K562 (cell line): Measurements from ENCODE around the gene EFHC1. TPM values are rescaled to one million over a fixed set of nuclear protein-coding genes. Genes with fewer than 3 reads are reported as not detected.
A peak's percentile ranks its signal among the peaks of the same experiment; 100 is the strongest.

Source experiments
- ATAC-seq: fragments of 200-7000 bp; cut with Tn5 transposase; 3 replicates; pipeline ENCODE4 v1.9.1; 2020; ENCODE audit warnings: moderate library complexity
- BruUV-seq: library from RNA; stranded (reverse); fragments of 400-500 nt; replicated peaks from 2 replicates; lab custom pipeline; 2021; lab: Mats Ljungman, UMichigan
- CTCF ChIA-PET: fragments of 300-600 bp; formaldehyde crosslinking; extraction: SDS; loops from one replicate; lab custom pipeline; 2021; ENCODE audit warnings: low intra/inter-chr PET ratio; lab: Yijun Ruan, JAX
- POLR2A ChIA-PET: fragments of 300-600, 350-650 bp; sonication (Branson Sonifier 250); formaldehyde crosslinking; extraction: SDS; loops from one replicate; lab custom pipeline; 2021; ENCODE audit warnings: antibody characterized with exemption, inconsistent platforms; lab: Yijun Ruan, JAX
- DNase-seq, 4 experiments: peaks; one replicate each; pipeline versions ENCODE4 v3.0.0 to v3.0.0-alpha.2; 2011 to 2018; ENCODE audit warnings: low spot score in 3 of 4, mixed read lengths in 3 of 4; ENCODE audit errors: extremely low read depth in 1 of 4
- FAIRE-seq: peaks from 2 replicates; lab custom pipeline; 2011; peaks lifted over from hg19 to GRCh38; lab: Jason Lieb, UNC
- H2AFZ ChIP-seq: 2 replicates; pipeline ENCODE4 v1.6.0; 2011; ENCODE audit warnings: low read depth, low read length, control low read depth, inconsistent platforms
- H3K27ac ChIP-seq: fragments of 200-600 bp; 3 replicates; pipeline ENCODE4 v1.8.0; 2011; ENCODE audit warnings: low read depth, mild to moderate bottlenecking, control low read depth, inconsistent platforms, low read length, moderate library complexity, mixed read lengths; ENCODE audit errors: extremely low read depth
- H3K27me3 ChIP-seq, 2 experiments: fragments of 300-600 bp in 1 of 2; 2 replicates in 1 of 2; 3 replicates in 1 of 2; pipeline versions ENCODE4 v1.6.0 to v1.8.0; 2011; ENCODE audit warnings: inconsistent platforms in 2 of 2, low read length in 2 of 2, mild to moderate bottlenecking in 1 of 2, mixed read lengths in 1 of 2, moderate library complexity in 1 of 2; ENCODE audit not compliant: control insufficient read depth in 2 of 2, insufficient read depth in 2 of 2
- H3K36me3 ChIP-seq: fragments of 300-600 bp; 3 replicates; pipeline ENCODE4 v1.8.0; 2011; ENCODE audit warnings: mild to moderate bottlenecking, low read length, inconsistent platforms; ENCODE audit not compliant: control insufficient read depth, insufficient read depth
- H3K4me1 ChIP-seq, 2 experiments: fragments of 200-600 bp in 1 of 2; replicated peaks in 1 of 2; 2 replicates in 1 of 2; 3 replicates in 1 of 2; pipeline versions ENCODE4 v1.5.1 to v1.8.0; 2011; ENCODE audit warnings: inconsistent platforms in 2 of 2, low read length in 2 of 2, mild to moderate bottlenecking in 1 of 2, mixed read lengths in 1 of 2, moderate library complexity in 1 of 2; ENCODE audit not compliant: control insufficient read depth in 2 of 2, insufficient read depth in 2 of 2
- H3K4me2 ChIP-seq: 2 replicates; pipeline ENCODE4 v1.6.1; 2011; ENCODE audit warnings: low read length, control low read depth, inconsistent platforms, mixed read lengths; ENCODE audit not compliant: insufficient read depth
- H3K4me3 ChIP-seq: fragments of 200-600 bp; sonication (generic), shearing (Covaris generic); 2 replicates; pipeline ENCODE4 v1.5.1; 2016; ENCODE audit warnings: control low read depth, inconsistent platforms
- H3K79me2 ChIP-seq: fragments of 200-600 bp; 3 replicates; pipeline ENCODE4 v1.8.0; 2011; ENCODE audit warnings: low read length, inconsistent platforms; ENCODE audit not compliant: control insufficient read depth, insufficient read depth
- H3K9ac ChIP-seq, 2 experiments: 2 replicates each; pipeline versions ENCODE4 v1.6.0 to v1.6.1; 2011; ENCODE audit warnings: low read depth in 2 of 2, low read length in 2 of 2, control low read depth in 1 of 2, inconsistent platforms in 1 of 2, mild to moderate bottlenecking in 1 of 2, mixed read lengths in 1 of 2; ENCODE audit not compliant: insufficient read depth in 1 of 2
- H3K9me1 ChIP-seq: one replicate; pipeline ENCODE4 v1.6.0; 2011; ENCODE audit warnings: inconsistent platforms, mild to moderate bottlenecking, low read length, moderate library complexity; ENCODE audit not compliant: control insufficient read depth, insufficient read depth
- H3K9me3 ChIP-seq: replicated peaks from 2 replicates; pipeline ENCODE4 v1.5.1; 2011; ENCODE audit warnings: low read depth, low read length, inconsistent platforms; ENCODE audit not compliant: control insufficient read depth, insufficient read depth
- H4K20me1 ChIP-seq: replicated peaks from 2 replicates; pipeline ENCODE4 v1.6.1; 2011; ENCODE audit warnings: low read length, inconsistent platforms, mixed read lengths; ENCODE audit not compliant: control insufficient read depth, insufficient read depth
- CEBPB ChIP-seq: fragments of 450-650 bp; IDR thresholded peaks from 2 replicates; pipeline ENCODE4 v1.6.1; 2016; ENCODE audit warnings: missing genetic modification characterization, missing compliant biosample characterization
- CEBPG ChIP-seq, 3 experiments: fragments of 200-800 bp in 1 of 3; sonication (Bioruptor generic) in 1 of 3; sonication (generic) in 1 of 3; formaldehyde crosslinking in 1 of 3; IDR thresholded peaks in 2 of 3; conservative IDR thresholded peaks in 1 of 3; 2 replicates each; pipeline versions ENCODE4 v1.6.1 to v1.8.0; 2016 to 2022; ENCODE audit warnings: missing compliant biosample characterization in 2 of 3, missing genetic modification characterization in 2 of 3, mild to moderate bottlenecking in 1 of 3, missing genetic modification reagents in 1 of 3
- ESRRB ChIP-seq: fragments of 250-450 bp; sonication (Bioruptor Pico); IDR thresholded peaks from 2 replicates; pipeline ENCODE4 v1.5.0; 2020; ENCODE audit warnings: mild to moderate bottlenecking, moderate library complexity, borderline replicate concordance
- ID3 ChIP-seq, 2 experiments: fragments of 250-450 bp in 1 of 2; fragments of 450-650 bp in 1 of 2; sonication (Bioruptor Pico) in 1 of 2; IDR thresholded peaks; 2 replicates each; pipeline versions ENCODE4 v1.6.1 to v1.8.0; 2016 to 2021; ENCODE audit warnings: mild to moderate bottlenecking in 2 of 2, moderate library complexity in 2 of 2, missing compliant biosample characterization in 1 of 2, missing genetic modification characterization in 1 of 2
- WGBS: fragments of 100-300 bp; shearing (Covaris generic); methylation state at CpG from one replicate; pipeline ENCODE4 v1.1.6; 2016; ENCODE audit warnings: low coverage, mixed read lengths; ENCODE audit not compliant: insufficient coverage; ENCODE audit errors: missing lambda C conversion rate; 5-methylcytosine and 5-hydroxymethylcytosine counted together
- in situ Hi-C: fragments of 300-500 bp; cut with MboI; formaldehyde crosslinking; loops from 4 replicates; pipeline ENCODE4 v1.15.0; 2018; ENCODE audit warnings: inconsistent platforms, mixed read lengths
- intact Hi-C: fragments of 100-400 bp; cut with micrococcal nuclease; formaldehyde crosslinking; loops from 2 replicates; pipeline ENCODE4 v1.14.2; 2022
- polyA plus RNA-seq, 8 experiments: library from polyadenylated mRNA; depleted of rRNA in 4 of 8; stranded (reverse) in 5 of 8; unstranded in 3 of 8; fragments of >200 nt; fragmentation: Nextera tagmentation in 2 of 8; fragmentation: Illumina TruSeq in 1 of 8; extraction: Ambion mirVana in 2 of 8; extraction: Trizol in 1 of 8; gene quantifications; 2 replicates each; pipeline versions ENCODE4 v1.2.1 to v1.2.3, GENCODE V29; 2011 to 2014; ENCODE audit warnings: inconsistent platforms in 1 of 8, missing spikeins in 1 of 8
- total RNA-seq, 7 experiments: library from RNA; depleted of rRNA in 6 of 7; stranded (reverse); fragments of >200 nt in 6 of 7; fragmentation: Illumina TruSeq in 2 of 7; extraction: Trizol in 2 of 7; gene quantifications; 2 replicates each; pipeline versions ENCODE4 v1.2.1 to v1.2.3, GENCODE V29; 2011 to 2021; ENCODE audit warnings: low replicate concordance in 1 of 7

EFHC1 gene
- total and polyA plus RNA-seq, 9 of the 15 experiments (the other 6 are each of a cell fraction or from before 2014, with no cell fraction given), result 9.5 to 31.0 (median 14.9) TPM

DNA sequence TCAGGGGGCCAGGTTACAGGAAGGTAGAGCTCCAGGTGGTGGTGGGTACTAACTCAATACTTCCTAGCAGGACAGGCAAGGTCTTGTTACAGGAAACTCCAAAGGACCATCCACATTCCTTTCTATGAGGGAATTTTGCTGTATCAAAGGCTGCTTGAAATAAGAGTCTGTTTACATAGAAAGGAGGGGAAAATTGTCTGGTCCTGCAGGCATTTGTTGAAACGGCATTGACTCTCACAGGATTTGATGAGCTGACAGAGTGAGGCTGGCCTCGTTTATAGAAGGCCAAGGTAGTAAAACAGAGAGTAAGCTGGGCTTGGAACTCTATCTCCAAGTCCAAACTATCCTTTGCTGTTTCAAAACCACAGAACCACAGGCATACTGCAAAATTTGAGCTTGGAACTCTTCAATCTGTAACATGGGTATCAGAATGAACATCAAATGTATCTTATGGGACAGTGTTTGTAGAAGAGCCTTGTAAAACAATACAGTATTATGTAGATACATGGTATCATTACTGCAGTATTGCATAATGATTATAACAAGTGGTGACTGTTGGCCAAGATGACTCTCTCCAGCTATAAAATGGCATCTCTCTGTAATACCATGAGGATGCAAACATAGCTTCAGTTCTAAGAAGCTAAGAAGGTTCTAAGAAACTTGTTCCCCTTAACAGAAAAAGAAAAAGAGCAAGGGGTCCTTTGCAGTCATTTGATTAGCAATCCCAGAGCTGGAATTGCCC, 95.2 kb downstream of the EFHC1 start:
- H3K27me3 ChIP-seq, result no peaks in the 10 kb centered on the region
- in situ Hi-C loops (no loop called here), intact Hi-C loops (loop anchor here (5.0 to 10.0 kb wide), 2 partner anchors 62 to 231 kb away; partner anchors contain the start of genes MCM3 and TRAM2)
- WGBS, result 50% methylated on average over 2 of the region's 2 CpGs
- H3K27ac ChIP-seq, result no peak overlapping the region
- H3K9me1 ChIP-seq, result peaks cover 3% of the 10 kb centered on the region
- POLR2A ChIA-PET, result interaction anchor here (0.9 to 1.0 kb wide), 2 partner anchors 12 to 19 kb away, joined by 3 to 4 read pairs; no protein-coding TSS in a partner anchor
- no peak overlapping the region for H2AFZ ChIP-seq
- no peak overlapping the region for H3K4me3 ChIP-seq
- DNase-seq, result no peak
- BruUV-seq, result no TSS peak
- no peak overlapping the region for H3K4me2 ChIP-seq
- no peaks in the 10 kb centered on the region for H3K9me3 ChIP-seq
- ATAC-seq, result no peak
- TF ChIP-seq CEBPB (tag), result peak; percentile 40; the same call in 1 of the 2 replicates
- TF ChIP-seq ESRRB (CRISPR knock-in tag), result no peak
- TF ChIP-seq CEBPG (CRISPR knock-in tag; IDR thresholded peaks at IDR 0.05), result no peak
- TF ChIP-seq CEBPG (tag; conservative IDR thresholded peaks at IDR 0.05 in 1 of 2, IDR thresholded peaks at IDR 0.05 in 1 of 2), result peak in 1 of 2 experiments; percentile 36; a peak in 1 of 4 replicates
- no peak for TF ChIP-seq ID3 (CRISPR knock-in tag; IDR thresholded peaks at IDR 0.05)
- no peak for TF ChIP-seq ID3 (tag; IDR thresholded peaks at IDR 0.05)
- TF ChIP-seq, all 486 proteins: peak for 2
- CTCF ChIA-PET, result no interaction called here
- no peaks in the 10 kb centered on the region for H4K20me1 ChIP-seq
- peaks cover 37 to 53% of the 10 kb centered on the region in 2 experiments for H3K4me1 ChIP-seq
- H3K79me2 ChIP-seq, result peaks cover 5% of the 10 kb centered on the region; the same call in 1 of the 3 replicates
- no peak for FAIRE-seq
- no peak overlapping the region for H3K9ac ChIP-seq
- H3K36me3 ChIP-seq, result peaks cover 40% of the 10 kb centered on the region; the same call in 2 of the 3 replicates
